HG02981 (cell line): ENCODE measurements around the gene SMARCC1.

Experiments
- ATAC-seq: cut with Tn5 transposase; IDR thresholded peaks from one replicate; pipeline ENCODE4 v1.9.1; 2021; ENCODE audit warnings: mild to moderate bottlenecking, moderate library complexity; ENCODE audit not compliant: unreplicated experiment

Gene SMARCC1

DNA sequence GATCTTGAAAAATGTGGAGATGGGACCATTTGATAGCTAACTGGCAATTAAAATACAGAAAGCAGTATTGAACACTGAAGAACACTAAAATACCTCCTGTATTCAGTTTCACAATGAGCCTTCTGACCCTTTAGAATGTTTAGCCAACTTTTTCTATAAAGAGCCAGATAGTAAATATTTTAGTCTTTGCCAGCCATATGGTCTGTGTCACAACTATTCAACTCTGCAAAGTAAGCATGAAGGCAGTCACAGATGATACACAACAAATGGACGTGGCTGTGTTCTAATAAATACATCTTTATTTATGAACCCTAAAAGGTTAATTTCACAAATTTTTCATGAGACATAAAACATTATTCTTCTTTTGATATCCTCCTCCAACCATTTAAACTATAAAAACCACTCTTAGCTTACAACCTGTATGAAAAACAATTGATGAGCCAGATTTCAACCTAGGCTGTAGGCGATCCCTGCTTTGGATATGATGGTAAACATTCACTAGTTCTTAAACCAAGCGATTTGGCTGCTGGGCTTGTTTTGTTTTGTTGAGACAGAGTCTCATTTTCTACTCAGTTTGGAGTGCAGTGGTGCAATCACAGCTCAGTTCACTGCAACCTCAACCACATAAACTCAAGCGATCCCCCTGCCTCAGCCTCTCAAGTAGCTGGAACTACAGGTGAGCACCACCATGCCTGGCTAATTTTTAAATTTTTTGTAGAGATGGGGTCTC is 189.5 kb downstream of the SMARCC1 start:
- ATAC-seq = no peak

GRCh38 chr3:47590216-47590615 is 191.5 kb downstream of the SMARCC1 start:
- ATAC-seq = no peak

DNA sequence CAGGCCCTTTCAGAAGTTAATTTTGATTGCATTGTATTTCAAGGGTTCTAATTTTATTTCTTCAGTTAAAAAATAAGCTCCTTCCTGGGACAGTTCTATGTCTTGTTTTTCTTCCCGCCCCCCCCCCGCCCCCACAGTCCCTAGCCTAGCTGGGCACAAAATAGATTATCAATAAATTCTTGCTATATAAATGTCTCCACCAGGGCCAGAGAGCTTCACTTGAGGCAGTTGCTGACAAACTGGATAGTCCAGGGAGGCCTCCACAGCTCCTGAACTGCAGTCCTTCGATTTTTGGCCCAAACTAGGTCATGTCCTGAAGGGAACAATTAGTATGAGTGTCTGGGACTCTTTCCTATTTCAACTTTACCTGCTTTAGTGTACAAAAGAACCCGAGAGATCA is 193.1 kb downstream of the SMARCC1 start:
- no peak for ATAC-seq

DNA sequence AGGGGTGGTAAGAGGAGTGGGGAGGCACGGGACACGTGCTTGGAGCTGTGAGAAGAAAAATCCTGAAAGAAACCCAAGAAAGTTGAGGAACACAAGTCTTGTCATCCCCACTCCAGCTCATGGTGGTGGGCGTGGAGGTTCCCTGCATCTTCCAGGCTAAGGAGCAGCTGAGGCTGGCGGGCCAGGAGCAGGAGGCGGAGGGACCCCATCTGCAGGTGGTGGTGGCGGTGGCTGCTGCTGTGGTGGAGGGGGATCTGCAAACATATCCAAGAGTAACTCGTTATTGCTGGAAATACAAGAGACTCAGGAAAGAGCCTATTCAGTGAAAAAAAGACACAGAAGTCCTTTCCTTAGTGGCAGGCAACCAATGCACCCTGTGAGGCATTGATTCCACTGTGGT is 193.6 kb downstream of the SMARCC1 start:
- no peak for ATAC-seq

DNA sequence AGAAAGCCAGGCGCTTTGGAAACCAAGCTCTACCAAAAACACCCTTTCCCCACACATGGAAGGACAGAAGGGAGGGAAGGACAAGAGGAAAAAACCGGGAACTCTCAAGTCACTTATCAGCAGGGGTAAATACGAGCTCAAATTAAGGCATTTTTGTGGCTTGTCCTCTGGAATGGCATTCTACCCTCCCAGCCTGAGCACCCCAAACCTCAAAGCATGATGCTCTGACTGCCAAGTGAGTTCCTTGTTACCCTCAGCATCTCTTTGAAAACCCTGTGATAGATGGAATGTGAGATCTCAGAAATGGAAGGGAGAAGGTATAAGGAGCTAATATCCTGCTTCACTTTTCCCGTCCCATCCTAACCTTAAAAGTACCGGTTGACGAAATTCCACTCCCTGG is 194.9 kb downstream of the SMARCC1 start:
- no peak for ATAC-seq

DNA sequence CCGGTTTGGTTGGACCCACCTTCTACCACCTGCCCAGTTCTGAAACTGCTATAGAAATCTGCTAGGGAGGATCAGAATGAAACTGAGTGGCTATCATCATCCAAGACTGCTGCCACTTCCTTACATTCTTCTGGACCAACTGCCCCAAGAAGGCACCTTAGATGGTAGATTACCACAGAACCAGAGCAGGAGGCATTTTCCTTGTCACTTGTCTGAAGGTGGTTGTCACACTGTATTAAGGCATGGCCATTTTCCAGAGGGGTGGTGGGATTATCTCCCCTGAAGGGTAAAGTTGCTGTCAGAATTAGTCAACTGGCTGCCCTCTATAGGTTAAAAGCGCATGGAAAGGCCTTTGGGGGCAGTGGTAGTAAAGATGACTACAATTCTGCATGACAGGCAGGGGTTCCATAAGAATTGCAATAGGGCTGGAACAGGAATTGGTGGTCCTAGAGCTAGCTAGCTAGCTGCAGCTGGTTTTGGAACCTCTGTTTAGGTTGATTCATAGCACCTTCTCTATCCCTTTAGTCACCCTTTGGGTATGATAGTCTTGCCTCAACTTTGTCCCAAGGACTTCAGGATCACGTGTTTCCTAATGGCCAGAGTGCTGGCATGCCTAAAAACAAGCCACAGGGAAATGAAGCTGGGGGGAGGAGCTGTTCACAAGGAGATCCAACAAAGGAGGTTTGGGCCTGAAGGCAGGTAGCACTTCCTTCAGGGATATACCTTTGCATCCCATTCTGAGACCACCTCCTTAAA is 198.2 kb downstream of the SMARCC1 start:
- ATAC-seq = no peak

- no peak for ATAC-seq
These were observed 199.9 kb downstream of the SMARCC1 start for GRCh38 chr3:47581835-47582234.

- ATAC-seq = no peak
These were observed 200.3 kb downstream of the SMARCC1 start for GRCh38 chr3:47581422-47581821.

GRCh38 chr3:47580481-47580880 is 201.2 kb downstream of the SMARCC1 start:
- no peak for ATAC-seq

- ATAC-seq = no peak
These were observed 201.8 kb downstream of the SMARCC1 start for GRCh38 chr3:47579875-47580274.

DNA sequence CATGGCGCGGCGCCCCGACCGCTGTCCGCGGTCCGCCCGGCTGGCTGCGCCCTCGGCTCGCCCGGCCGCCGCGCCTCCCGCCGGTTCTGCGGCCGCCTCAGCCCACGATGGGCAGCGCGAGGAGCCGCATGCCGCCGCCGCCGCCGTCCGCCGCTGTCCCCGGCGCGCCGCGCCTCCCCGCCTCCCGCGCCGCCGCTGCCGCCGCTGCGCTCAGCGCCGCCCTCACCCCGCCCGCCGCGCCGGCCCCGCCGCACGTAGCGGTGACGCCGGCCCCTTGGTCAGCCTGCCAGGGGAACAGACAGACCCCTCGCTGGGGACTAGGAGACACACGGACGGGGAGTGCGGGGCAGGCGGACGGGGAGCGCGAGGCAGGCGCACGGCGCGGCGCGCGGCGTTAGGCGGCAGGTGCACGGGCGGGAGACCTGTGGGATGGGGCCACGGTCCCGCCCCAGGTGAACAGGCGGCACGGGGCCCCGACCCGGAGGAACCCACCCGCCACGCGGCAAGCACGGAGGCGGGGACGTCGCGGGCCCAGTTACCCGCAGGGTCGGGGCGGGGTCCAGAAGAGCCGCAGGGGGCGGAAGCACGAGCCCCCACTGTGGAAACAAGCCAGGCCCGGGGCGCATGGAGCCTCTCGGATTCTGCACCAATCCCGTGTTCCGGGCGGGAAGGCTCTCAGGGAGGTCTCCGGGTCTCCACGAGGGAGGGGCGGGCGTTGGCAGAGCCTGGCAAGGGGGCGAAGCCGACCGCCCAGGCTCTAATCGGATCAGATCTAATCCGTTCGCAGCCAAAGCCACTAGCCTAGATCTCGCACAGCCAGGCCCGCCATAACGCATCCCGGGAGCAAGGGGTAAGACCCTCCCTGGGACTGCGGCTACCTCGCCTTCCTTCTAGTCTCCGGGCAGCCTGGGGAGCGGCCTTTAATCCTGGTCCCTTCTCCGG is 202.7 kb downstream of the SMARCC1 start, which contains the start of gene CSPG5:
CSPG5 (minus strand) TSS at position 175 of the 942 bp plus-strand sequence; CDS start at position 3, 172 bp downstream.
- no peak for ATAC-seq

GRCh38 chr3:47578119-47578632 is 203.5 kb downstream of the SMARCC1 start:
- ATAC-seq = no peak

GRCh38 chr3:47577583-47578118 is 204.0 kb downstream of the SMARCC1 start:
- no peak for ATAC-seq

GRCh38 chr3:47573190-47574172 is 208.2 kb downstream of the SMARCC1 start:
- no peak for ATAC-seq

- no peak for ATAC-seq
These were observed 210.1 kb downstream of the SMARCC1 start for GRCh38 chr3:47571391-47572175.

DNA sequence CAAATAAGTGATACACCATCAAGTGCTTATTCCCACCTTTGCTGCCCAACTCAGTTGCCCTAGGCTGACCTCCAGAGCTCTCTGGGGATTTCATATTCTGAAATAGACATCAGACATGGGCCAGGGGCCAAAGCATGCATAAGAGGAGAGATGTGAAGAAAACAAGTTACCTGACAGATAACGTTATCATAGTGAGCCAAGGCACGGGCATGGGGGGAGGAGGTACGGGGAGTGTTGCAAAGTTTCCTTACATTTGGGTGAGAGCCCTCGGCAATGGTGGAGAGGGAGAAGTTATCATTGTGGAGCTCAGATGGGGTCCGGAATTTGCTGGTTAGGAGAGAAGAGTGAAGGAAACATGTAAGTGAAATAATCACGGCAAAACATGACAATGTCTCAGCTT is 212.8 kb downstream of the SMARCC1 start:
- ATAC-seq = no peak

- ATAC-seq = no peak
These were observed 214.5 kb downstream of the SMARCC1 start for GRCh38 chr3:47567149-47567548.

DNA sequence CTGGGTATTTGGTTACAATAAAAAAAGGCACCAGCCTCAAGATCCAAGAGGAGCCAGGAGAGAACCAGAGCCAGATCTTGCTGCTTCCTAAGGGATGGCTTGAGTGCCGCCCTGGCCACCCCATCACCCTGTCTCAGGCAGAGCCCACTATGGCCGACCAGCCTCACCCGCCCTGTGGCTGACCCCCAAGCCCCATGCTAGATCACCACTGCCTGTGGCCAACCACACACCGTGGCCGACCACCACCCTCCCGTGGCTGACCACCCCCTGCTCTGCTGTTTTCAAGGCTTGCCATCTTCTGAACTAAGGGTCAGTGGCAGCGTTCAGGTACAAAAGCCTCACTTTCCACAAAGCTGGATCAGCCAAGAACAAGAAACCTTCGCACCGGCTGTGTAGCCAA is 215.0 kb downstream of the SMARCC1 start:
- no peak for ATAC-seq
